Measurements from ENCODE around the gene SPTLC2.
"Not testable (repeated sequence)": the region's sequence is repeated elsewhere in the genome, so short reads cannot be mapped to it uniquely, and the experiment has no call there.

Gene SPTLC2

GRCh38 chr14:77585385-77585784, 31.1 kb downstream of the SPTLC2 start:
- no peak for DNase-seq

- no peak for DNase-seq
These were observed 31.6 kb downstream of the SPTLC2 start for GRCh38 chr14:77584809-77585208.

DNA sequence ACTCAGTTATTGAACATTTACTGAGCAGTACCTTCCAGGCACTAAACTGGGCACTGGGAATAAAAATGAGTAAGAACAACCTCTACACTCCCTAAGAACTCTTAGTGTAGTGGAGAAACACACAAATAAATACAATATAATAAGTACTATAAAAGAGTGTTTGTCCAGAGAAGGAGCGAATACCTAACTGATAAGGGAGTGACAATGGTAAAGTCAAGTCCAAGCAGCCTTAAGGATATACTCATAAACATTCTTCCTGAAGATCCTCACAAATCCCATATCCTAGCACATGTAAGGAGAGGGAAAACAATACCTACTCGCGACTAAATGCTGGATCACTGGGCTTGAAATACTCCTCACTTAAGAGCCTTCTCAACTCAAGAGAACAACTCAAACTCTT, 32.8 kb downstream of the SPTLC2 start:
- no peak for DNase-seq

GRCh38 chr14:77582511-77582910, 33.9 kb downstream of the SPTLC2 start:
- DNase-seq: no peak

- DNase-seq: no peak
These were observed 35.4 kb downstream of the SPTLC2 start for GRCh38 chr14:77580964-77581505.

DNA sequence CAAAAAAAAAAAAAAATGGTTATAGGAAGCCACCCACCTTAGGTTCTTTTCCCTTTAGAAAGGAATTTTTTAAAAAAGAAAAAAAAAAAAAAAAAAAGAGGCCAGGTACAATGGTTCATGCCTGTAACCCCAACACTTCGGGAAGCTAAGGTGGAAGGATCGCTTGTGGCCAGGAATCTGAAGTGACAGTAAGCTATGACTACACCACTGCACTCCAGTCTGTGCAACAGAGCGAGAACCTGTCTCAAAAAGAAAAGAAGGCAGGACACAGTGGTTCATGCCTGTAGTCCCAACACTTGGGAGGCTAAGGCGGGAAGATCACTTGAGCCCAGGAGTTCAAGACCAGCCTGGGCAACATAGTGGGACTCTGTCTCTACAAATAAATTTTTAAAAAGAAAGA, 36.0 kb downstream of the SPTLC2 start:
- DNase-seq: no peak

DNA sequence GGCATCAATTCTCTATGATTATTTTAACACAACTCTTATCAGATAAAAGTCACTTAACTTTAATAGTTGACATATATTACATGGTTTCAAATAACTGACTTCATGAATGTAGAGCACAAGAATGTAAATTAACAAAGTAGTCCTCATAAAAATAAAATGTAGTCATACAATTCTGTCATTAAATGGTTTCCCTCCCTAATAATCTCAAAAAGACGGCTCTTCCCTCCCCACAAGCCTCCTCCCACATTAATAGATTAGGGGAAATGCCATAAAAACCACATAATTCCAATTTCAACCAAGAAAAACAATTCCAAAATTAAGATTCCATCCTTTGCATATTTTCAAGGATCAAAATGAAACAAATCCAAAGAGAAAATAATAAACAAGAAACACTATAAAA, 36.7 kb downstream of the SPTLC2 start:
- DNase-seq: no peak

GRCh38 chr14:77579065-77579464, 37.4 kb downstream of the SPTLC2 start:
- DNase-seq: no peak

GRCh38 chr14:77574446-77575115, 41.9 kb downstream of the SPTLC2 start:
- no peak for DNase-seq

GRCh38 chr14:77573964-77574363, 42.5 kb downstream of the SPTLC2 start:
- DNase-seq: no peak

DNA sequence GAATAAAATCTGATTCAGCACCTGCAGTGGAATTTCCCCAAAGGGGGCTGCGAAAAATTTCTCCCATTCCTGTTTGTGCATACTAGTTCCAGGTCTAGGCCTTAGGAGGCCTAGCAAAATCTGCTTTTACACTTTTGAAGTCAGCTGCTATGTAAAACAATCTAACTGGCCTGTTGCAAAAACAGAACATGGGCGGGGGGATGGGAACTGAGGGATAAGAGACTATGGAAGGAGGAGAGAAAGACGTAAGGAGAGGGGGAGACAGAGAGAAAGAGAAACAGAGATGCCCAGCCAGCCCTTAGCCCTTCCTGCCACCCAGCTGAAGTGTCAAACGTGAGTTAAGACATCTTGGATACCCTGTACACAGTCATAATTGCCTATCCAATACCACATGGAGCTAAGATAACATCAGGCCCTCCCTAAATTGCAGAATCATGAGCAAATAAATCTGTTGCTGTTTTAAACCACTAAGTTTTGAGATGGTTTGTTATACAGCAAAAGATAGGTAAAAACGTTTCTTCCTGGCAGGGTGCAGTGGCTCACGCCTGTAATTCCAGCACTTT, 45.6 kb downstream of the SPTLC2 start:
- DNase-seq: no peak

GRCh38 chr14:77565994-77566305, 50.5 kb downstream of the SPTLC2 start:
- DNase-seq: no peak

GRCh38 chr14:77565289-77565993, 51.0 kb downstream of the SPTLC2 start:
- DNase-seq: no peak

GRCh38 chr14:77562681-77563080, 53.8 kb downstream of the SPTLC2 start:
- no peak for DNase-seq

- no peak for DNase-seq
These were observed 54.6 kb downstream of the SPTLC2 start for GRCh38 chr14:77561881-77562280.

- DNase-seq: no peak
These were observed 57.1 kb downstream of the SPTLC2 start for GRCh38 chr14:77559381-77559780.

DNA sequence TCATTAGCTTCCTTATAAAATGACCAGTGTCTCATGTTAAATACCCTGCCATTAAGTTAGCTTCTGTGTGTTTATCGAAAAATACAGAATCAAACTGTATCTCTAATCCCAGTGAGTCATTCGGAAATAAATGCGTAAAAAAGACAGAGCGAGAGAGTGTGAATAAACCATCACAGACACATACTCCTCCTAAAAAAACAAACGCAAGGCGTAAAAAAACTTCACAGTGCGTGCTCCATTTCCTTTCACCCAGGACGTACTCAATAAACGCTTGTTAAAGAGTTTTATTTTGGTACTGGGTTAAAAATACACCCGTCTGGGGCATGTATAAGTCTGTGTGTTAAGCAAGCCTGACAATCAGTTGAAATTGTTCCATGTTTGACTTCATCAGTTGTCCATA, 59.0 kb downstream of the SPTLC2 start:
- DNase-seq: no peak

DNA sequence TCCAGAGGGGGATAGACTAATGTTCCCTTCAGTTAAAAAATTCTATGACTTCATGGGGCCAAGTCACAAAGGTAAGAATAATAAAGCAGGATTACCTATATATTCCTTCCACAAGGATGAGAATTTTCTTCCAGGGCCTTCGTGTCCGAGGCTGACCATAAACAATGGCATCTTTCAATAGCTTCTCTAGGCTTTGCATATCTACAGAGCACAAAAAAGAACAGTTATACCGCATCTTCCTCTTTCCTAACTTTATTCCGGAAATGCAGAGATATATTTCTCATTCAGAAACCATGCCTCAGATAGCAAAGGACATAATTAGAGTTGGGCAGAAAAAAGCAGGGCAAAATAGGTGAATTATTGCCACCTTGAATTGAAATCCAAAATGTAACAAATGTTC, 59.5 kb downstream of the SPTLC2 start:
- DNase-seq: no peak

DNA sequence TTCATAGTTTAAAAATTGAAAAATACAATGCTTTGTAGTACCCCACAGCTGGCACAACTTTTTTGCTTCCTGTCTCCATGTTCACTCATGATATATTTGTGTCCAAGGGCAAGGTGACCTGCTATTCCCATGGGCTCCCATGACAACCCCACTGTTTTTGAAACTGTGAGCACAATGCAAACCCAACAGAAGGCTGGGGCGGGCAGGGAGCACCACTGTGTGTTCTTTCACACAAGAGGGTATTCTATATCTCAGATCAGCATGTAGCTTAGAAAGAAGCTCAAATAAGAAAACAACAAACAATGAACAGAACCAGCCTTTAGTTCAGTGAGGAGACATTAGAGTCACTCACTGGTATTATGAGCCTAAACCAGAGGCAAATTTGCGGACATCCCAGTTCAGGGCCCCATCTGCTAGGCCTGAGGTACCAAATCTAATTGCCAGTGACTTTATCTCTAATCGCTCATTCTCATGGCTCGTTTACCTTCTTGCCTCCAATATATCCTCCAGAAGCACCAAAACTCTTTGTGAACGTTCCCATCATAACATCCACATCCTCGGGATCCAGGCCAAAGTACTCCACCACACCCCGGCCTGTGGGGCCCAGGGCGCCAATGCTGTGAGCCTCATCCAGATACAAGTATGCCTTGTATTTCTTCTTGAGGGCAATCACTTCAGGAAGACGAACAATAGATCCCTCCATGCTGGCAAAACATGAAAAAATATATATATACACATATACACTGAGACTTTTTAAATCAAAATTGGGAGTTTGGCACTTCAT, 61.4 kb downstream of the SPTLC2 start:
- no peak for DNase-seq

DNA sequence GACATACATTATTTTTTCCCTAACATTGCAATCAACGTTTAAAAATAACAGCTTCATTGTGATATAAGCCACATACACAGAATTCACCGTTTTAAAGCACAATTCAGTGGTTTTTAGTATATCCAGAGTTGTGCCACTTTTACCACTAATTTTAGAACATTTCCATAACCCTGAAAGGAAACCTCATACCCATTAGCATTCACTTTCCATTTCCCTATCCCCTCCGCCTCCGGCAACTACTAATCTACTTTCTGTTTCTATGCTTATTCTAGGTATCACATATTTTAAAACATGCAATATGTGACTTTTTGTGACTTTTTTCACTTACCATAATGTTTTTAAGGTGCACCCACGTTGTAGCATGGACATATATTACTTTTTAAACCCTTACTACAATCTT, 62.2 kb downstream of the SPTLC2 start:
- DNase-seq: no peak

GRCh38 chr14:77549451-77549850, 67.0 kb downstream of the SPTLC2 start:
- DNase-seq: no peak

DNA sequence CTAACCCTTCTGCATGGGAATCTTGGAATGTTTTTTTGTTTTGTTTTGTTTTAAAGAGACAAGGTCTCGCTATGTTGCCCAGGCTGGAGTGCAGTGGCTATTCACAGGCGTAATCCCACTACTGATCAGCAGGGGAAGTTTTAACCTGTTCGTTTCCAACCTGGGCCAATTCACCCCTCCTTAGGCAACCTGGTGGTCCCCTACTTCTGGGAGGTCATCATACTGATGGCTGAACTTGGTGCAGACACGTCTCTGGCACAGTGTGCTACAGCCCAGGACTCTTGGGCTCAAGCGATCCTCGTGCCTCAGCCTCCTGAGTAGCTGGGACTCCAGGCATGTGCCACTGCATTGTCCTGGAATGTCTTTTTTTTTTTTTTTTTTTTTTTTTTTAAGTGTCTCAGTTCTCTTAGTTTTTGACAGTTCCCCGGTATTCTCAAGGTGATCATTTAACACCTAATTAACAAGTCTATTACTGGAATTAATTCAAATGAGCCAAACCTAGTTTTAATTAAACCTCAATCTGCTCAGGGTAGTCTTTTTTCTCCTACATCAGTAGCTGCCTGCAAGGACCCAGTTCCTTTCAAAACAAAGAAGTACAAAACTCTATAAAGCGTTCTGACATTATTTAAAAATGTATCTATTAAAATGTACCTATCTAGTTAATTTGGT, 68.8 kb downstream of the SPTLC2 start:
- no peak for DNase-seq

GRCh38 chr14:77545171-77545570, 71.3 kb downstream of the SPTLC2 start:
- not testable (repeated sequence) for DNase-seq

All from activated gamma-delta T cell treated with Interleukin-2 at 50 U/mL for 16 hours (primary cell).